Psoas muscle (tissue), 8 donors: ENCODE results near the gene CYP4F22. TPM values are rescaled to one million over a fixed set of nuclear protein-coding genes. Genes with fewer than 3 reads are reported as not detected.

Experiments used
- ATAC-seq, 4 donors: fragments of 200-7000 bp; cut with Tn5 transposase; one replicate each; pipeline ENCODE4 v1.9.1; 2020; ENCODE audit warnings: moderate library complexity in 3 of 4, mild to moderate bottlenecking in 2 of 4
- DNase-seq, 2 donors: peaks; one replicate each; pipeline ENCODE4 v3.0.0-alpha.2; 2020
- H3K27ac ChIP-seq: fragments of 200-600 bp; one replicate; pipeline ENCODE4 v1.8.0; 2022
- H3K27me3 ChIP-seq, 3 donors: fragments of 200-600 bp in 1 of 3; one replicate each; pipeline versions ENCODE4 v1.6.1 to v1.8.0; 2013 to 2022; ENCODE audit warnings: low read length in 2 of 3, mild to moderate bottlenecking in 2 of 3, moderate library complexity in 1 of 3; ENCODE audit not compliant: insufficient read depth in 3 of 3
- H3K36me3 ChIP-seq, 2 donors: fragments of 200-600 bp in 1 of 2; one replicate each; pipeline versions ENCODE4 v1.6.1 to v1.8.0; 2013 to 2022; ENCODE audit warnings: low read depth in 1 of 2, mild to moderate bottlenecking in 1 of 2, moderate library complexity in 1 of 2; ENCODE audit not compliant: insufficient read depth in 1 of 2
- H3K4me1 ChIP-seq: fragments of 200-600 bp; one replicate; pipeline ENCODE4 v1.8.0; 2022
- H3K4me3 ChIP-seq: fragments of 200-600 bp; one replicate; pipeline ENCODE4 v1.8.0; 2022; ENCODE audit warnings: mild to moderate bottlenecking
- H3K9me3 ChIP-seq: fragments of 200-600 bp; one replicate; pipeline ENCODE4 v1.8.0; 2022
- WGBS, 3 donors: extraction: QIAGEN DNeasy Blood & Tissue Kit; methylation state at CpG; one replicate each; pipeline versions ENCODE4 v1.1.6 to v1.1.7; 2013; 5-methylcytosine and 5-hydroxymethylcytosine counted together
- intact Hi-C, 2 donors: fragments of 100-400 bp; cut with DNase I; formaldehyde crosslinking; loops; one replicate each; pipeline versions ENCODE4 v1.11.0 to v1.14.2; 2022
- polyA plus RNA-seq, 3 donors: library from polyadenylated mRNA; stranded (reverse); fragments of 200-250 nt; gene quantifications; one replicate each; pipeline ENCODE4 v1.2.3, GENCODE V29; 2013
- total RNA-seq, 4 donors: library from RNA; stranded (reverse); fragmentation: NEBNext Ultra II Directional in 2 of 4; extraction: Animal tissue kit (Norgen Biotek cat#: 25700) in 2 of 4; gene quantifications; one replicate each; pipeline versions ENCODE4 v1.2.1 to v1.2.4, GENCODE V29; 2021 to 2023
- TF ChIP-seq, protein P1 (sequence below): fragments of 200-600 bp; IDR thresholded peaks from one replicate; pipeline ENCODE4 v1.8.0; 2022; ENCODE audit warnings: antibody characterized with exemption
- donor health status: healthy with polysubstance abuse.
- donor health status: DM: no; HTN: no; CAD: no; lungs with moderate emphysema.
- donor health status: Bipolar disorder and iron deficiency.
- donor health status: healthy.
- donor health status: DM: yes; HTN: yes; CAD: no.
- donor health status: DM: no; HTN: no; CAD: no.
- donor health status: DM: no; HTN: no; CAD: no.
- donor health status: DM: yes; HTN: yes; CAD: no.

The CYP4F22 gene
- total and polyA plus RNA-seq, 7 donors, result 0.04 to 0.30 (median 0.23) TPM; not detected in 3

DNA sequence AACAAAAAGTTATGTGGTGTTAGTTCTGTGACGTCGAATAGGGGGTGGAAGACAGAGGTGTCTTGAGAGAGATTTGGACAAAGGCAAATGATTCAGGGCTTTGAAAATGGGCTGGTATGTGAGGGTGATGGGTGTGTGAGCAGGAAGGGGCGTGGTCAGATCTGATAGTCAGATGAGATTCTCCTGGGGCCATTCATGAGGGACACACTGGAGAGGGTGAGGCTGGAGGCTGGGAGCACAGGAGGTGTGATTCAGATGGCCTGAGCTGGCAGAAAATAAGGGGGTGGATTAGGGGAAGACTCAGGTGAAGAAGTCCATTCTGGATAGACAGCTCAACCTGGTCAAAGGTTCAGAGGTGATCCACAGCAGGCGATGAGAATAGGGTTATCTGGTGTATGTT lies 28.0 kb downstream of the CYP4F22 start:
- ATAC-seq (no peak), DNase-seq (no peak)
- peaks cover 0 to 5% (median 0%) of the 10 kb centered on the region in 3 donors for H3K27me3 ChIP-seq
- TF ChIP-seq, protein P1, sequence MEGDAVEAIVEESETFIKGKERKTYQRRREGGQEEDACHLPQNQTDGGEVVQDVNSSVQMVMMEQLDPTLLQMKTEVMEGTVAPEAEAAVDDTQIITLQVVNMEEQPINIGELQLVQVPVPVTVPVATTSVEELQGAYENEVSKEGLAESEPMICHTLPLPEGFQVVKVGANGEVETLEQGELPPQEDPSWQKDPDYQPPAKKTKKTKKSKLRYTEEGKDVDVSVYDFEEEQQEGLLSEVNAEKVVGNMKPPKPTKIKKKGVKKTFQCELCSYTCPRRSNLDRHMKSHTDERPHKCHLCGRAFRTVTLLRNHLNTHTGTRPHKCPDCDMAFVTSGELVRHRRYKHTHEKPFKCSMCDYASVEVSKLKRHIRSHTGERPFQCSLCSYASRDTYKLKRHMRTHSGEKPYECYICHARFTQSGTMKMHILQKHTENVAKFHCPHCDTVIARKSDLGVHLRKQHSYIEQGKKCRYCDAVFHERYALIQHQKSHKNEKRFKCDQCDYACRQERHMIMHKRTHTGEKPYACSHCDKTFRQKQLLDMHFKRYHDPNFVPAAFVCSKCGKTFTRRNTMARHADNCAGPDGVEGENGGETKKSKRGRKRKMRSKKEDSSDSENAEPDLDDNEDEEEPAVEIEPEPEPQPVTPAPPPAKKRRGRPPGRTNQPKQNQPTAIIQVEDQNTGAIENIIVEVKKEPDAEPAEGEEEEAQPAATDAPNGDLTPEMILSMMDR, result no peak
- no peaks in the 10 kb centered on the region for H3K4me1 ChIP-seq
- no peak overlapping the region for H3K27ac ChIP-seq
- no peaks in the 10 kb centered on the region for H3K9me3 ChIP-seq
- no peaks in the 10 kb centered on the region for H3K36me3 ChIP-seq
- H3K4me3 ChIP-seq, result no peak overlapping the region
- WGBS, 3 donors, result 47 to 57% (median 51%) methylated on average over 4 of the region's 4 CpGs
- intact Hi-C loops, result no loop called here

GRCh38 chr19:15538774-15539173 lies 30.4 kb downstream of the CYP4F22 start:
- intact Hi-C loops, result no loop called here
- TF ChIP-seq, protein P1, result no peak
- H3K27ac ChIP-seq, result no peak overlapping the region
- peaks cover 0 to 5% (median 5%) of the 10 kb centered on the region in 3 donors for H3K27me3 ChIP-seq
- no peaks in the 10 kb centered on the region for H3K4me1 ChIP-seq
- no peaks in the 10 kb centered on the region for H3K9me3 ChIP-seq
- no peak overlapping the region for H3K4me3 ChIP-seq
- ATAC-seq (no peak), DNase-seq (no peak)
- WGBS, 3 donors, result 30 to 40% (median 30%) methylated on average over 1 of the region's 1 CpG
- no peaks in the 10 kb centered on the region for H3K36me3 ChIP-seq

GRCh38 chr19:15539638-15540037 lies 31.3 kb downstream of the CYP4F22 start:
- no peaks in the 10 kb centered on the region for H3K4me1 ChIP-seq
- intact Hi-C loops, result no loop called here
- ATAC-seq, result no peak
- no peaks in the 10 kb centered on the region for H3K9me3 ChIP-seq
- no peaks in the 10 kb centered on the region for H3K36me3 ChIP-seq
- H3K27me3 ChIP-seq, result peaks cover 0 to 8% (median 5%) of the 10 kb centered on the region in 3 donors
- no peak overlapping the region for H3K27ac ChIP-seq
- H3K4me3 ChIP-seq, result no peak overlapping the region
- TF ChIP-seq, protein P1, result no peak
- no peak for DNase-seq

GRCh38 chr19:15540435-15540834 lies 32.1 kb downstream of the CYP4F22 start:
- no peaks in the 10 kb centered on the region for H3K36me3 ChIP-seq
- no peak overlapping the region for H3K4me3 ChIP-seq
- no peak for ATAC-seq
- no peaks in the 10 kb centered on the region for H3K9me3 ChIP-seq
- H3K27me3 ChIP-seq, result peaks cover 0 to 8% (median 5%) of the 10 kb centered on the region in 3 donors
- H3K27ac ChIP-seq, result no peak overlapping the region
- DNase-seq, result no peak
- H3K4me1 ChIP-seq, result no peaks in the 10 kb centered on the region
- 78 to 80% (median 80%) methylated on average over 19 to 20 of the region's 20 CpGs for WGBS, 3 donors
- TF ChIP-seq, protein P1, result no peak
- intact Hi-C loops, result no loop called here

GRCh38 chr19:15544283-15544682 lies 36.0 kb downstream of the CYP4F22 start:
- TF ChIP-seq, protein P1, result no peak
- ATAC-seq, result no peak
- Histone ChIP-seq H3K36me3 (no peaks in the 10 kb centered on the region), H3K9me3 (no peaks in the 10 kb centered on the region), H3K4me3 (no peak overlapping the region), H3K4me1 (no peaks in the 10 kb centered on the region), H3K27me3 (peaks cover 0 to 12% (median 7%) of the 10 kb centered on the region in 3 donors), H3K27ac (no peak overlapping the region)
- no peak for DNase-seq
- intact Hi-C loops, result no loop called here
